ENCODE results near the gene TTYH3.
A peak's percentile ranks its signal among the peaks of the same experiment; 100 is the strongest.
"Not testable (repeated sequence)": the region's sequence is repeated elsewhere in the genome, so short reads cannot be mapped to it uniquely, and the experiment has no call there.

TTYH3 gene

DNA sequence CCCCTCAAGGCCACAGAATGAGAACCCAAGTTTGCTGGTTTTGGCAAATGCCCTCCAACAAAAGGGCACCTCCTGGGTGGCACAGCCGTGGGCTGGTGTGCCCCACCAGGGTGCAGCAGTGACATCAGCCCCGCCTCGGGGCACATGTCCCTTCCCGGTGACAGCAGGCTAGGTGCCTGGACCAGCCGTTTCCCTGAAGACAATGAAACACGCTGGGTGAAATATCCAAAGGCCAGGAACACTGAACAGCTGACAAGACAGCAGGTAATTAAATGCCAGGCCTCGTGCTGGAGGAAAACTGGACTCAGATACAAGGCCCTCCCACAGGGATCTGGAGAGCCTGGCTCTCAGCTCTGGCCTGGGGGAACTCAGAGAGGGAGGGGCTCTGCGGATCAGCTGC is 44.8 kb downstream of the TTYH3 start:
- not testable (repeated sequence) for H3K27me3 ChIP-seq (ENCODE audit: control insufficient read depth, insufficient read depth, low read length); H3K27ac ChIP-seq (ENCODE audit: low read depth, low read length); H3K36me3 ChIP-seq (ENCODE audit: control insufficient read depth, insufficient read depth, low read length); H3K9ac ChIP-seq (ENCODE audit: low read length); H3K4me1 ChIP-seq (ENCODE audit: control insufficient read depth, insufficient read depth, low read length); H3K4me3 ChIP-seq (ENCODE audit: low read length)

DNA sequence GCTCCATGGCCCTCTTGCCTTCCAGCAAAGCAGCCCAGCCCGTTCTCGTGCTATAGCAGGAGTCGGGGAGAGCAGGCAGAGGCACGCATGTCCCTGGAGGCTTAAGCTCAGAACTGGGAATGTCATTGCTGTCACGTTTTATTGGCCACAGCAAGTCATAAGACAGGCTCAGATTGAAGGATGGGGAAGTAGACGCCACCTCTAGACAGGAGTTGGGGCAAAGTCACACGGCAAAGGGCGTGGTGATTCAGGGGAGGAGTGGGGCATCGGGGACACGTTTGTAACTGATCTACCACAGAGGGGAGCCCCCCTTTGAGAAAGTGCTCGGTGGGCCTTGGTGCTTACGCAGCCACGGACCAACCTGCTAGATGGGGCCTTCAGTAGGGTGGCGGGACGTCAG is 46.7 kb downstream of the TTYH3 start:
- H3K27ac ChIP-seq (ENCODE audit: low read depth, low read length); H3K4me1 ChIP-seq (ENCODE audit: control insufficient read depth, insufficient read depth, low read length); H3K27me3 ChIP-seq (ENCODE audit: control insufficient read depth, insufficient read depth, low read length); H3K9ac ChIP-seq (ENCODE audit: low read length); H3K36me3 ChIP-seq (ENCODE audit: control insufficient read depth, insufficient read depth, low read length); H3K4me3 ChIP-seq (ENCODE audit: low read length): not testable (repeated sequence)

DNA sequence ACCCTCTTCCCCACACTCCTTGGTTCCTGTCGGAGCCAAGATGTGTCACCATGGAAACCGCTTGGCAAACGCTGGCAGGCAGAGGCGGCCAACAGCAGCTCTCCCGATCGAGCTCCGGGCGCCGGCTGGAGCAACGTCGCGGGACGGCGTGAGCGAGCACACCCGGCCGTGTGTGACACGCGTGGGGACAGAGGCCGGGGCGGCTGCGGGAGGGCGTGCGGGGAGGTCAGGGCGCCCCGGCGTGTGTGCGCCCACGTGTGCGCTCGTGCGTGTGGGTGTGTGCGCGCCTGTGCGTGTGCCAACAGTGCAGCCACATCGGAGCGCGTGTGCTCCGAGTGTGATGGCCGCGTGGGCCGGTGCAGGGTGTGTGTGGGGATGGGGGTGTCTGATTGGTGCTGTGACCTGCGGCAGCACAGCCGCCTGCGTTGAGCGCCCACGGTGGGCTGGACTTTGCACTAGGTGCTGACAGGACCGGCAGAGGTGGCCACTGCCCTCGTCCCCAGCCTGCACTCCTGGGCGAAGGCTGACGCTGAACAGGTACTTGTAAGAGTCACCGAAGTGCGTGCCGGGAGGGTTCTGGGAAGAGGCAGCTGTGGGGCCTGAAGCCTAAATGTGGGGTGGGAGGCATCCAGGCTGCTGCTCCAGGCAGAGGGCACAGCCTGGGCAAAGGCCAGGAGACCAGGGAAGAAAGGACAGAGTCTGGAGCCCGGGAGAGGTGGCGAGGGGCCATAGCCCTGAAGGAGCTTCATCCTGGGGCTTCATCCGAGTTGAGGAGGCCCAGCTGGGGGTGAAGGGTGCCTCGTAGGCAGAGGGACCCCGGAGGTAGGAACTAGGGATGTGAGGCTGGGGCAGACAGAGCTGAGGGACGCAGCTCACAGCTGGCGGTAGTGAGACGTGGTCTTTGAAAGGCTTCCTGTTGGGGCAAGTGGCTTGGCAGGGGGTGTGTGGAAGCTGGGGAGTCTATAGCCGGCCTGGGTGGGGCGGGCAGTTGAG is 47.6 kb downstream of the TTYH3 start:
- not testable (repeated sequence) for H3K27ac ChIP-seq (ENCODE audit: low read depth, low read length); H3K27me3 ChIP-seq (ENCODE audit: control insufficient read depth, insufficient read depth, low read length); H3K9ac ChIP-seq (ENCODE audit: low read length); H3K36me3 ChIP-seq (ENCODE audit: control insufficient read depth, insufficient read depth, low read length); H3K4me1 ChIP-seq (ENCODE audit: control insufficient read depth, insufficient read depth, low read length); H3K4me3 ChIP-seq (ENCODE audit: low read length)

DNA sequence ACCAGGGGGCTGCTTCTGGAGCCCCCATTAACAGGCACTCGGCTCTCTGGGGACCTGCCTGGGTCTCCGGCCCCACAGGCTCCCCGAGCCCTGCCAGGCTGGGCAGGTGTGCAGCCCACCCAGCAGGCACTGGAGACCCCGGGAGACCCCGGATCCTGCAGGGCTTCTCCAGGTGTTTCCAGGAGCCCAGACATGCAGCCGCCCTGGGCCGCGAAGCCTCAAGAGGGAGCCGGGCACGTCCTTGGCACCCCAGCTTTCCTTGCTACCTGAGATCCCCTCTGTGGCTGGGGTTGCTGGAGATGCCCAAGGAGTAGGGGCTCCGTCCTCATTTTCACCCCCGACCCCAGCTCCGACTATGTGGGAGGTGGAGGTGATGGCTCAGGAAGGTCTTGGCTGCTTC is 48.5 kb downstream of the TTYH3 start:
- Histone ChIP-seq H3K4me3 (ENCODE audit: low read length) (no peak overlapping the region), H3K27ac (ENCODE audit: low read depth, low read length) (no peak overlapping the region), H3K9ac (ENCODE audit: low read length) (no peak overlapping the region), H3K4me1 (ENCODE audit: control insufficient read depth, insufficient read depth, low read length) (no peaks in the 10 kb centered on the region), H3K36me3 (ENCODE audit: control insufficient read depth, insufficient read depth, low read length) (no peaks in the 10 kb centered on the region), H3K27me3 (ENCODE audit: control insufficient read depth, insufficient read depth, low read length) (peaks cover 9% of the 10 kb centered on the region)

DNA sequence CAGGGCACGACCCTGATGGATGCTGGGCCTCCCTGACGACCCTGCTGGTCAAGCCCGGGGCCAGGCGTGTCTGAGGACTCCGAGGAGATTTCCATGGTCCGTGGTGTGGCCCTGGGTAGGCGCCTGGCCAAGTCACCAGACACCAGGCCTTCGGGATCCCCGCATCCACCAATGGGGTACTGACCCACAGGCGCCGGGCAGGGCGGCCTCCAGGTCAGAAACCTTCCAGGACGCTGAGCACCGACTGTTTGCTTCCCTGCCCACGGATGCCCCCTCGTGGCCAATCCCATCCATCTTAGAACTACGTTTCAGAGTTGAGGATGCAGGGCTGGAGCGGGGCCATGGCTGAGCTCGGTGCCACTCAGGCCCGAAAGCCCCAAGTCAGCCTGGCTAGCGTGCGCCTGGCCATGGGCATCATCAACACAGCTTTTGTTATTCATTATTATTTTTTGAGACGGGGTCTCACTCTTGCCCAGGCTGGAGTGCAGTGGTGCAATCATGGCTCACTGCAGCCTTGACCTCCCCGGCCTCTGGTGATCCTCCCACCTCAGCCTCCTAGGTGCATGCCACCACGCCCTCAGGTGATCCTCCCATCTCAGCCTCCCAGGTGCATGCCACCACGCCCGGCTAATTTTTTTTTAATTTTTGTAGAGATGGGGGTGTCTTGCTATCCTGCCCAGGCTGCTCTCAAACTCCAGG is 49.2 kb downstream of the TTYH3 start:
- H3K9ac ChIP-seq (ENCODE audit: low read length), result no peak overlapping the region
- no peaks in the 10 kb centered on the region for H3K4me1 ChIP-seq (ENCODE audit: control insufficient read depth, insufficient read depth, low read length)
- H3K4me3 ChIP-seq (ENCODE audit: low read length), result no peak overlapping the region
- H3K27me3 ChIP-seq (ENCODE audit: control insufficient read depth, insufficient read depth, low read length), result peaks cover 9% of the 10 kb centered on the region
- no peak overlapping the region for H3K27ac ChIP-seq (ENCODE audit: low read depth, low read length)
- H3K36me3 ChIP-seq (ENCODE audit: control insufficient read depth, insufficient read depth, low read length), result no peaks in the 10 kb centered on the region

DNA sequence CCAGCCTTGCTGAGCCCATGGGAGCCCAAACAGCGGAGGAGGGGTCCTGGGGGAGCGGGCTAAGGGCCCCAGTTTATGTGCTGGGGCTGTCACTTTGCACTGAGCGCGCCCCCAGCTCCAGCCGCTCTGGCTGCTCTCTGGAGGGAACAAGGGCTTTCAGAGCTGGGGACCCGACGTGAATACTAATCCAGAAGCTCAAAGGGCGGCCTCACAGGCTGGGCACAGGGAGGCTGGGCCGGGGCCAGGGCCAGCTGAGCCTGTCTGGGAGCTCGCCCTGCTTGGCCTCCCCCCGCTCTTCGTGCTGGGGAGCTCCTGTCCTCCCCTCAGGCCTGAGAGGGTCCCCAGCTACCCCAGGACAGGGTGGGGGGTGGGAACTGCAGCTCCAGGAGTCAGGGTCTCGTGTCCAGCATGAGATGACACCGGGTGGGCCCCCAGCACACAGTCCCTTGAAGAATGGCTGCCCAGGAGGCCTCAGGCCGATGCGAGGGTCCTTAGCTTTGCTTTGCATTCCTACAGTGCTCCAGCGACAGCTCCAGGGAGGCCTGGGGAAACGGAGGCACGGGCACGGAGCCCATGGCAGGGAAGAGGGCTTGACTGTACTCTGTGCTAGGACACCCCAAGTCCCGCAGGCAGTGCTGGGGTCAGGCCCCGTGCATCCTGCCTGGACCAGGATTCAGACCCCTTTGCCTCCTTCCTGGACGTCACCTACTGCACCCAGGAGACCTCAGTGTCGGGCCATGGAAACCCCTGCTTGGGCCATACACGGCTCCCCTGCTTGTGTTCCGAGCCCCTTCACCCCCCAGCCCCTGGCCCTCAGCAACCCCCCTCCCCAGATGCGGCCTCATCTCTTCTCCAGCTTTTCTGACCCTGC is 50.4 kb downstream of the TTYH3 start:
- Histone ChIP-seq H3K27ac (ENCODE audit: low read depth, low read length) (no peak overlapping the region), H3K36me3 (ENCODE audit: control insufficient read depth, insufficient read depth, low read length) (no peaks in the 10 kb centered on the region), H3K9ac (ENCODE audit: low read length) (no peak overlapping the region), H3K27me3 (ENCODE audit: control insufficient read depth, insufficient read depth, low read length) (peaks cover 11% of the 10 kb centered on the region), H3K4me1 (ENCODE audit: control insufficient read depth, insufficient read depth, low read length) (no peaks in the 10 kb centered on the region), H3K4me3 (ENCODE audit: low read length) (no peak overlapping the region)

DNA sequence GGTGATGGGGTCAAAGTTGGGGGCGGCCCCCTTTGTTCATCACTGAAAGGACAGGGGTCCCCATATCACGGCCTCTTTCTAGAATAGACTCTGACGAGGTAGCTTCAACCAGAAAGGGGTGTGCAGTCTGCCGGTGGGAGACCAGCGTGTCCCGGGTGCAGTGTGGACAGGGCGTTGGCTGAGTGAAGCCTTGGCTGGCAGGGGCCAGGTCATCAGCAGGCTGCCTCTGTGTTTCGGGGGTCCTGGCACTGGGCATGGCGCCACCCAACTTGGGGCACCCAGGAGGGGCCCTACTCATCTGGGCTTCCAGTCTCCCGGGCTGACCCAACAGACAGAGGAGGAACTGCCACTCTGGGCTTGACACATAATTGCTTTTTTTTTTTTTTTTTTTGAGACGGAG is 52.7 kb downstream of the TTYH3 start:
- Histone ChIP-seq H3K9ac (ENCODE audit: low read length) (no peak overlapping the region), H3K27me3 (ENCODE audit: control insufficient read depth, insufficient read depth, low read length) (peaks cover 28% of the 10 kb centered on the region)

DNA sequence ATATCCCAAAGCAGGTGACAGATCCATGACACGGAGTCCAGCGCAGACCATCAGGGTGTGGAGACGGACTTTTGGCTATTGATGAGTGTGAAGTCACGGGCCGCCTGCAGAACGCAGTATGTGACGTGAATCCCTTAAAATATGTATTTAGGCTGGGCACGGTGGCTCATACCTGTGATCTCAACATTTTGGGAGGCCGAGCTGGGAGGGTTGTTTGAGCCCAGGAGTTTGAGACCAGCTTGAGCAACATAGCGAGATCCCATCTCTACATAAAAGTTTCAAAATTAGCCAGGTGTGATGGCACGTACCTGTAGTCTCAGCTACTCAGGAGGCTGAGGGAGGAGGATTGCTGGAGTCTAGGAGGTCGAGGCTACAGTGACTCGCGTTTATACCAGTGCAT is 54.3 kb downstream of the TTYH3 start:
- no peaks in the 10 kb centered on the region for H3K4me1 ChIP-seq (ENCODE audit: control insufficient read depth, insufficient read depth, low read length)
- no peaks in the 10 kb centered on the region for H3K36me3 ChIP-seq (ENCODE audit: control insufficient read depth, insufficient read depth, low read length)
- no peak overlapping the region for H3K27ac ChIP-seq (ENCODE audit: low read depth, low read length)
- H3K9ac ChIP-seq (ENCODE audit: low read length), result no peak overlapping the region
- no peak overlapping the region for H3K4me3 ChIP-seq (ENCODE audit: low read length)
- H3K27me3 ChIP-seq (ENCODE audit: control insufficient read depth, insufficient read depth, low read length), result peaks cover 19% of the 10 kb centered on the region

More for the DNA sequence above, 52.7 kb downstream of the TTYH3 start:
- H3K27ac ChIP-seq (ENCODE audit: low read depth, low read length), result no peak overlapping the region
- no peaks in the 10 kb centered on the region for H3K4me1 ChIP-seq (ENCODE audit: control insufficient read depth, insufficient read depth, low read length)
- no peaks in the 10 kb centered on the region for H3K36me3 ChIP-seq (ENCODE audit: control insufficient read depth, insufficient read depth, low read length)
- no peak overlapping the region for H3K4me3 ChIP-seq (ENCODE audit: low read length)

DNA sequence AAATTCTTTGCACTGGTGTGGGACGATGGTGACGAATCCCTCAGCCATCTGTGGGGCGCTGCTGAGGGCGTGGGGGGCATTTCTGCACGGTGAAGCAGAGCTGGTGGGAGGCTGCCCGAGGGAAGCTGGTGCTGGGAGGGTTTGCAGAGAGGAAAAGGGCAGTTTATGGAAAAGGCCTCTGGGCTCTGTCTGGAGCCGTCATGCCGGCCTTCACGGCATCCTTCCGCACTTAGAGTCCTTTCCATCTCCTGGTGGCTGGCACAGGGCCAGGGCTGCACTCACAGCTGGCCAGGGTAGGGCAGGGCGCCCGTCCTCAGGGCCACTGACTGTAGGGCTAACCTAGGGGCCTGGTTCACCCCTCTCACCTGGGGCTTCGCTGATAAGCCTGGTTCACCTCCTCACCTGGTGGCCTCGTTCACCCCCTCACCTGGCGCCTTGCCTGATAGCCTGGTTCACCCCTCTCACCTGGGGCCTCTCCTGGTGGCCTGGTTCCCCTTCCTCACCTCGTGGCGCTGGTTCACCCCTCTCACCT is 55.6 kb downstream of the TTYH3 start:
- peak overlapping the region; percentile 27 for H3K4me3 ChIP-seq (ENCODE audit: low read length)
- no peak overlapping the region for H3K9ac ChIP-seq (ENCODE audit: low read length)

DNA sequence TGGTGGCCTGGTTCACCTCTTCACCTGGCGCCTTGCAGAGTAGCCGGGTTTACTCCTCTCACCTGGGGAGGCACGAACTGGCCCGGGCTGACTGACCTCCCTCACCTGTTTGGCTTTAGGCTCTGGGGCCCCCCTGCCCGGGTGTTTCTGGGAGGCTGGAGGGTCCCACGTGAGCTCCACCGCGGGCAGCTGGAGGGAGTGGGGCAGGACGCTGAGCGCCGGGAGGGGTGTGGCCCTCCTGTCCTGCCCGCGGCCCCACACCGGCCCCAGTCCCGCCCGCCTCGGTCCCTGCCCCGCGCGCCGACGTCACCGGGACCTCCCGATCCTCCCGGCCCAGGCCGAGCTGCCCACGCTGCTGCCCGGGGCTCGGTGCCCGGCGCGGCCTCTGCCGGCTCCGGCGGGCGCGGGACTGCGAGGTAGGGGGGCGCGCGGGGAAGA is 56.1 kb downstream of the TTYH3 start, which contains the start of gene AMZ1:
TSS of gene AMZ1 (plus strand) at position 322 of the 438 bp plus-strand sequence. CDS start 12,250 bp downstream, outside the sequence.
- peak within 1 kb of the TSS; percentile 27 for H3K4me3 ChIP-seq (ENCODE audit: low read length)
- no peak within 1 kb of the TSS for H3K27ac ChIP-seq (ENCODE audit: low read depth, low read length)
- no peaks in the 10 kb centered on the region for H3K4me1 ChIP-seq (ENCODE audit: control insufficient read depth, insufficient read depth, low read length)
- H3K9ac ChIP-seq (ENCODE audit: low read length), result no peak within 1 kb of the TSS
- peaks cover 19% of the 10 kb centered on the region for H3K27me3 ChIP-seq (ENCODE audit: control insufficient read depth, insufficient read depth, low read length)
- no peaks in the 10 kb centered on the region for H3K36me3 ChIP-seq (ENCODE audit: control insufficient read depth, insufficient read depth, low read length)

More for the DNA sequence above, 55.6 kb downstream of the TTYH3 start:
- H3K27me3 ChIP-seq (ENCODE audit: control insufficient read depth, insufficient read depth, low read length), result peaks cover 19% of the 10 kb centered on the region
- no peak overlapping the region for H3K27ac ChIP-seq (ENCODE audit: low read depth, low read length)
- H3K36me3 ChIP-seq (ENCODE audit: control insufficient read depth, insufficient read depth, low read length), result no peaks in the 10 kb centered on the region
- H3K4me1 ChIP-seq (ENCODE audit: control insufficient read depth, insufficient read depth, low read length), result no peaks in the 10 kb centered on the region

DNA sequence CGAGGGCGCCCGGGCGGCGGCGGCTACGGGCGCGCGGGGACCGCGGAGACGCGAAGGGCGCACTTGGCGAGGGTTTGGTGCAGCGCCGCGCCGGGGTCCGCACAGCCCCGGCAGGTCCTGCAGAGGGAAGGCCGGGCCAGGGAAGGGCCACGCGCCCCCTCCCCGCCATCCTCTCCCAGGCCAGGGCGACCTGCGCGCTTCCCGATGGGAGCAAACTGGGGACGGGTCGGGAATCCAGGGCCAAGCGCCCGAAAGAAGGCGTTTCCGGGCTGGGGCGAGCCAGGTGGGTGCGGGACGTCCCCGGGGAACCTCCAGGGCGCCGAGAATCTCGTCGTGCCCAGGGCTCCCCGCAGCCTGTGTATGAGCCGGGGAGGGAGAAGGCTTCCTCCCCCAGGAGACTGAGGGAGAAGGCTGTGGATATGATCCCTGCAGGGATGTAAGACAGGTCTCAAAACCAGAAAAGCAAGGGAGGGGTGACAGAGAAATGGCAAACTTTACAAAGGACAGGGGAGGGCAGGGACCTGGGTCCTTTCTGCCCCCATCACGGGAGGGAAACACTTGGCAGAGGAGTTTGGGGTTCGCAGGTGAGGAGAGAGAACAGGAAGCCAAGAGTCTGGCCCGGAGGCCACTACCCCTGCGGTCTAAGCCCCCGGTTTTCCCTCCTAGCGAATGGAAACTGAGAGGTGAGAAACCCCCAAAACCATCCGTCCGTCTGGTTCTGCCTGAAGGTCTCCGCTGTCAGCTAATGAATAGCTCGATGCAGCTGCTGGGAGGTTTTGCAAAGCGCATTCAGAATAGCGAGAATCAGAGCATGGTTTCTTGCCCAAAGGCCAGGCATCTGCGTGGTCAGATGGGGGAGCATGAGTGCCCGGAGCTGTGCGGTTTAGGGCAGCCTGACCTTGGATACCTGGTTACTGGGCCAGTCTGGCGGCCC is 56.9 kb downstream of the TTYH3 start:
- Histone ChIP-seq H3K27ac (ENCODE audit: low read depth, low read length) (no peak overlapping the region), H3K27me3 (ENCODE audit: control insufficient read depth, insufficient read depth, low read length) (peaks cover 19% of the 10 kb centered on the region)

More for the DNA sequence above, 56.9 kb downstream of the TTYH3 start:
- no peaks in the 10 kb centered on the region for H3K4me1 ChIP-seq (ENCODE audit: control insufficient read depth, insufficient read depth, low read length)
- no peaks in the 10 kb centered on the region for H3K36me3 ChIP-seq (ENCODE audit: control insufficient read depth, insufficient read depth, low read length)
- H3K9ac ChIP-seq (ENCODE audit: low read length), result no peak overlapping the region
- peak overlapping the region; percentile 15 for H3K4me3 ChIP-seq (ENCODE audit: low read length)

Data from rectal smooth muscle tissue (tissue), 1 donor.